Endodermal cell (in vitro differentiated cells): Measurements from ENCODE around the gene MARCHF3. TPM values are rescaled to one million over a fixed set of nuclear protein-coding genes. Genes with fewer than 3 reads are reported as not detected.

Experiments
- DNase-seq: peaks from one replicate; pipeline ENCODE4 v3.0.0-alpha.2; 2017
- H3K27ac ChIP-seq: 2 replicates; pipeline ENCODE4 v1.5.1; 2013; ENCODE audit warnings: mild to moderate bottlenecking, low read depth, low read length, moderate library complexity
- H3K27me3 ChIP-seq: 2 replicates; pipeline ENCODE4 v1.6.1; 2013; ENCODE audit warnings: mild to moderate bottlenecking, low read length, moderate library complexity; ENCODE audit not compliant: insufficient read depth, control insufficient read depth, poor library complexity, severe bottlenecking
- H3K36me3 ChIP-seq: 2 replicates; pipeline ENCODE4 v1.7.0; 2013; ENCODE audit warnings: mild to moderate bottlenecking, low read length, moderate library complexity; ENCODE audit not compliant: control insufficient read depth, insufficient read depth
- H3K4me1 ChIP-seq: one replicate; pipeline ENCODE4 v1.7.0; 2013; ENCODE audit warnings: low read length; ENCODE audit not compliant: control insufficient read depth, insufficient read depth
- H3K4me3 ChIP-seq: 2 replicates; pipeline ENCODE4 v1.5.1; 2013; ENCODE audit warnings: mild to moderate bottlenecking, low read length, moderate library complexity
- H3K9ac ChIP-seq: 2 replicates; pipeline ENCODE4 v1.6.1; 2013; ENCODE audit warnings: mild to moderate bottlenecking, low read length, moderate library complexity; ENCODE audit not compliant: poor library complexity, severe bottlenecking; ENCODE audit errors: extremely low read depth
- H3K9me3 ChIP-seq: 2 replicates; pipeline ENCODE4 v1.6.1; 2013; ENCODE audit warnings: mild to moderate bottlenecking, low read length, moderate library complexity; ENCODE audit not compliant: control insufficient read depth
- H3K27ac Mint-ChIP-seq: 2 replicates; pipeline ENCODE4 v1.8.0; 2020; ENCODE audit warnings: mixed read lengths
- H3K27me3 Mint-ChIP-seq: 2 replicates; pipeline ENCODE4 v1.8.0; 2021; ENCODE audit warnings: mild to moderate bottlenecking, mixed read lengths; ENCODE audit not compliant: insufficient read depth
- H3K36me3 Mint-ChIP-seq: 2 replicates; pipeline ENCODE4 v1.8.0; 2020; ENCODE audit warnings: low read depth, mixed read lengths
- H3K4me1 Mint-ChIP-seq: 2 replicates; pipeline ENCODE4 v1.8.0; 2020; ENCODE audit warnings: mixed read lengths
- H3K4me3 Mint-ChIP-seq: 2 replicates; pipeline ENCODE4 v1.8.0; 2020; ENCODE audit warnings: mild to moderate bottlenecking, moderate library complexity, mixed read lengths
- H3K9me3 Mint-ChIP-seq: 2 replicates; pipeline ENCODE4 v1.8.0; 2020; ENCODE audit warnings: mild to moderate bottlenecking, mixed read lengths
- WGBS, 2 experiments: methylation state at CpG; one replicate each; pipeline versions ENCODE4 v1.1.5 to v1.1.7; 2013; ENCODE audit warnings: missing lambda C conversion rate in 2 of 2, mixed read lengths in 1 of 2; ENCODE audit not compliant: insufficient coverage in 1 of 2, insufficient read length in 1 of 2; 5-methylcytosine and 5-hydroxymethylcytosine counted together
- total RNA-seq, 2 donors: library from RNA; stranded (reverse); fragmentation: NEBNext Ultra II Directional in 1 of 2; extraction: Animal tissue kit (Norgen Biotek cat#: 25700) in 1 of 2; gene quantifications; 2 replicates in 1 of 2; 3 replicates in 1 of 2; pipeline ENCODE4 v1.2.1, GENCODE V29; 2021
- TF ChIP-seq, protein P1 (sequence below): fragments of 200-600 bp; sonication (generic); conservative IDR thresholded peaks from 2 replicates; pipeline ENCODE4 v1.5.0; 2021; ENCODE audit warnings: antibody characterized with exemption, mild to moderate bottlenecking

Gene MARCHF3
- total RNA-seq, 2 donors from 2014 or later: 4.4 to 11.3 TPM

DNA sequence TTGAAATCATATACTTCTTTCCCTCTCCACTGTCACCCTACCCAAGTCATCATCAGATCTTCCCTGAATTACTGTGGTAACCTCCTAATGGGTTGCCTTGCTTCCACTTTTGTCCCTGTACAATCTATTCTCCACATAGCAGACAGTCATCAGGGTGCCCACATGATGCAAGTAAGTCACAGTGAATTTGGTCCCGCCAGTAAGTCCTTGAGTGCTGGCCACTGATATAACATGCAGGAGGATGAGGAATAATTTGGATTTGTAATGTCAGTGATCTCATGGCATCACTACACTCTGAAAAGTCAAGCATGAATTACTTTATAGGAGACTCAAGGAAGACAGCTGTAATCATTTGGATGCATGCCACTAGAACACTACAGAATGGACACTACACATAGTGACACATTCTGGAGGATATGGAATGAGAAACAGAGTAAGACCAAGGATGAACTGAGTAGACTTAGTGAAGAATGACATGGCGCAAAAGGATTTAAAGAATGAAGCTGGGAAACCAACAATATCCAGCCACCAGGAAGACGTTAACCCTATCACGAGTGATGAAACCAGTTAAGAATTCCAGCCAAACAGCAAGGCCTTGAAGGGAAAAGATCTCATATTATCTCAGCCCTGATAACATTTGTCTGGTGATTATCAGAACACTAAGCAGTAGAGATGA is 28.6 kb downstream of the MARCHF3 start:
- no peak for DNase-seq
- no peaks in the 10 kb centered on the region for H3K27me3 ChIP-seq
- no peaks in the 10 kb centered on the region for H3K9me3 ChIP-seq
- H3K4me1 ChIP-seq: peaks cover 7% of the 10 kb centered on the region
- H3K36me3 ChIP-seq: no peaks in the 10 kb centered on the region
- no peak overlapping the region for H3K4me3 ChIP-seq
- no peaks in the 10 kb centered on the region for H3K9me3 Mint-ChIP-seq
- TF ChIP-seq, protein P1, sequence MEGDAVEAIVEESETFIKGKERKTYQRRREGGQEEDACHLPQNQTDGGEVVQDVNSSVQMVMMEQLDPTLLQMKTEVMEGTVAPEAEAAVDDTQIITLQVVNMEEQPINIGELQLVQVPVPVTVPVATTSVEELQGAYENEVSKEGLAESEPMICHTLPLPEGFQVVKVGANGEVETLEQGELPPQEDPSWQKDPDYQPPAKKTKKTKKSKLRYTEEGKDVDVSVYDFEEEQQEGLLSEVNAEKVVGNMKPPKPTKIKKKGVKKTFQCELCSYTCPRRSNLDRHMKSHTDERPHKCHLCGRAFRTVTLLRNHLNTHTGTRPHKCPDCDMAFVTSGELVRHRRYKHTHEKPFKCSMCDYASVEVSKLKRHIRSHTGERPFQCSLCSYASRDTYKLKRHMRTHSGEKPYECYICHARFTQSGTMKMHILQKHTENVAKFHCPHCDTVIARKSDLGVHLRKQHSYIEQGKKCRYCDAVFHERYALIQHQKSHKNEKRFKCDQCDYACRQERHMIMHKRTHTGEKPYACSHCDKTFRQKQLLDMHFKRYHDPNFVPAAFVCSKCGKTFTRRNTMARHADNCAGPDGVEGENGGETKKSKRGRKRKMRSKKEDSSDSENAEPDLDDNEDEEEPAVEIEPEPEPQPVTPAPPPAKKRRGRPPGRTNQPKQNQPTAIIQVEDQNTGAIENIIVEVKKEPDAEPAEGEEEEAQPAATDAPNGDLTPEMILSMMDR: no peak
- H3K27me3 Mint-ChIP-seq: no peaks in the 10 kb centered on the region
- H3K36me3 Mint-ChIP-seq: peaks cover 2% of the 10 kb centered on the region
- no peak overlapping the region for H3K9ac ChIP-seq
- no peak overlapping the region for H3K4me3 Mint-ChIP-seq
- 80 to 94% methylated on average over 1 to 4 of the region's 4 CpGs for WGBS, 2 experiments
- H3K27ac ChIP-seq: no peak overlapping the region
- H3K4me1 Mint-ChIP-seq: peaks cover 9% of the 10 kb centered on the region
- H3K27ac Mint-ChIP-seq: no peak overlapping the region

DNA sequence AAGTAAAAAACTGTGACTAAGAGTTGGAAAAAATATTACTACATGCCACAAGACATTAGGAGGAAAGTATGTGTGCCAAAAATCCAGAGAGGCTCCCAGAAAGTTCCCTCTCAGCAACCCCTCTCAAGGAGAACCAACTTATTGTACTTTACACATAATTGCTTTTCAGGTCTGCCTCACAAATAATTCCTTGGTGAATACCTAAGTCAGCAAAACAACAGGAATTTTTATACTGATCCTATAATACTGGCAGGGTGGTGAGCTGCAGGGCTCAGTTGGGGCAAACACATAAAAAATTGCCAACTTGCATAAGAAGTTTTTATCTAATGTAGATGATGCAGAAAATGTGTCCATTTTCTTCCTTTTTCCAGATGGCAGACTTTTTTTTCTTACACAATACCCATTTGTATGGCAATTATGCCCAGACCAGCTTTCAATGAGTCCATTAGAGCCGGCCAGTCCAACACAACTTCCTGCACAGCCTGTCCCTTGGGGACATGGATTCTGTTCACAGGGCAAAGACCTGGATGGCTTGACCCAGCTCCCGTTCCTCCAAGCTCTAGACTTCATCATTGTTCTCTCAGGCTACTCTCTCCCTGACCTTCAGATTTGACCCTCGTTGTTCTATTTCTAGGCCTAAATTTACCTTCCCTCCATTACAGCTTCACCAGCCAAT is 31.3 kb downstream of the MARCHF3 start:
- Histone ChIP-seq H3K9me3 (no peaks in the 10 kb centered on the region), H3K27me3 (no peaks in the 10 kb centered on the region), H3K36me3 (no peaks in the 10 kb centered on the region), H3K9ac (no peak overlapping the region), H3K4me1 (peaks cover 7% of the 10 kb centered on the region), H3K27ac (no peak overlapping the region), H3K4me3 (no peak overlapping the region)
- no peak for DNase-seq
- Mint-ChIP-seq H3K4me3 (no peak overlapping the region), H3K36me3 (peaks cover 2% of the 10 kb centered on the region), H3K27me3 (no peaks in the 10 kb centered on the region), H3K27ac (no peak overlapping the region), H3K9me3 (no peaks in the 10 kb centered on the region), H3K4me1 (peaks cover 10% of the 10 kb centered on the region)
- 93 to 96% methylated on average over 3 of the region's 3 CpGs for WGBS, 2 experiments
- TF ChIP-seq, protein P1: no peak

DNA sequence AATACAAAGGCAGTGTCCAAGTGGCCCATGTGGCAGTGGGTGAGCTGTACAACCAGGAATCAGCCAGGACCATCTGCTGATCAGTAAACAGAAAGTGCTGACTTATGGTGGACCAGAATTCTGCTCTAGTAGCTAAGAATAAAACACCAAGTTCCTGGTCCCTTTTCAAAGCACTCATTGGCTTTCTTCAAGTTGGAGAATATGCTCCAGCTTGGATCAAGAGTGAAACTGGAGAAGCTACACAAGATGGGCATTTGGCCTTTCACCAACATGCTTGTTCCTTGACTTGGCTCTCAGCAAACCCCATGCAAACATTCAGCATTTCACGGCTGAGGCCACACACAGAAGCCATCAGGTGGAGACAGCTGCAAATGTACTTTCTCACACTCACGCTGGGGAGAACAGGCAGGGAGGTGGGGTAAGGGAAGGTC is 32.1 kb downstream of the MARCHF3 start:
- peaks cover 2% of the 10 kb centered on the region for H3K36me3 Mint-ChIP-seq
- peak; percentile 72 for DNase-seq
- Histone ChIP-seq H3K9me3 (no peaks in the 10 kb centered on the region), H3K27ac (no peak overlapping the region), H3K27me3 (no peaks in the 10 kb centered on the region), H3K36me3 (no peaks in the 10 kb centered on the region), H3K4me3 (no peak overlapping the region), H3K9ac (no peak overlapping the region), H3K4me1 (peaks cover 7% of the 10 kb centered on the region)
- no peaks in the 10 kb centered on the region for H3K9me3 Mint-ChIP-seq
- no peaks in the 10 kb centered on the region for H3K27me3 Mint-ChIP-seq
- whole genome bisulfite sequencing, 2 experiments: 60 to 61% methylated on average over 1 to 2 of the region's 2 CpGs
- TF ChIP-seq, protein P1: no peak
- no peak overlapping the region for H3K27ac Mint-ChIP-seq
- peaks cover 15% of the 10 kb centered on the region for H3K4me1 Mint-ChIP-seq
- no peak overlapping the region for H3K4me3 Mint-ChIP-seq
